ENCODE results near the gene DENND10. TPM values are rescaled to one million over a fixed set of nuclear protein-coding genes. Genes with fewer than 3 reads are reported as not detected.
A peak's percentile ranks its signal among the peaks of the same experiment; 100 is the strongest.
"Not testable (repeated sequence)": the region's sequence is repeated elsewhere in the genome, so short reads cannot be mapped to it uniquely, and the experiment has no call there.

The DENND10 gene
- total and polyA plus RNA-seq, 8 donors = 7.2 to 16.3 (median 9.7) TPM

- H3K9me3 ChIP-seq = no peaks in the 10 kb centered on the region
- peak in 2 of 4 donors; percentile 3 to 8 for ATAC-seq
These were observed 722 bp downstream of the DENND10 start for GRCh38 chr10:119104654-119105015.

GRCh38 chr10:119105155-119105554 is 1.2 kb downstream of the DENND10 start:
- ATAC-seq (no peak), DNase-seq (no peak), FAIRE-seq (no peak)
- peak overlapping the region in 2 of 4 donors; percentile 85 to 86 for H3K4me3 ChIP-seq
- H3K27me3 ChIP-seq = no peaks in the 10 kb centered on the region
- H3K4me1 ChIP-seq = peaks cover 0 to 11% (median 0%) of the 10 kb centered on the region in 3 donors
- WGBS, 2 donors = 90 to 93% methylated on average over 12 of the region's 12 CpGs
- TF ChIP-seq CTCF (IDR thresholded peaks at IDR 0.05) = no peak
- no peaks in the 10 kb centered on the region for H3K9me3 ChIP-seq
- H3K27ac ChIP-seq = no peak overlapping the region
- H3K36me3 ChIP-seq = peaks cover 0 to under 1% (median 0%) of the 10 kb centered on the region in 3 donors
- intact Hi-C loops (cut with DNase I) = no loop called here

More at GRCh38 chr10:119104654-119105015, 722 bp downstream of the DENND10 start:
- TF ChIP-seq CTCF (IDR thresholded peaks at IDR 0.05) = no peak
- H3K27ac ChIP-seq = no peak overlapping the region
- peaks cover 0 to 11% (median 0%) of the 10 kb centered on the region in 3 donors for H3K4me1 ChIP-seq
- DNase-seq (peak in 5 of 6 donors; percentile 21 to 67 (median 26)), FAIRE-seq (no peak)
- H3K27me3 ChIP-seq = no peaks in the 10 kb centered on the region
- intact Hi-C loops (cut with DNase I) = no loop called here
- H3K36me3 ChIP-seq = no peaks in the 10 kb centered on the region
- peak overlapping the region; percentile 15 to 86 (median 82) for H3K4me3 ChIP-seq
- 0% methylated on average over 17 to 22 of the region's 22 CpGs for WGBS, 2 donors

GRCh38 chr10:119105899-119106298 is 2.0 kb downstream of the DENND10 start:
- H3K36me3 ChIP-seq; intact Hi-C loops (cut with DNase I); ATAC-seq; DNase-seq; H3K9me3 ChIP-seq; H3K27ac ChIP-seq; H3K4me1 ChIP-seq; FAIRE-seq; H3K4me3 ChIP-seq; H3K27me3 ChIP-seq: not testable (repeated sequence)
- 96 to 98% methylated on average over 7 of the region's 7 CpGs for WGBS, 2 donors

GRCh38 chr10:119107106-119107505 is 3.2 kb downstream of the DENND10 start:
- H3K4me1 ChIP-seq; DNase-seq; FAIRE-seq; H3K27ac ChIP-seq; H3K27me3 ChIP-seq; H3K4me3 ChIP-seq; ATAC-seq; intact Hi-C loops (cut with DNase I); H3K9me3 ChIP-seq: not testable (repeated sequence)
- peaks cover 0 to 11% (median 9%) of the 10 kb centered on the region in 3 donors for H3K36me3 ChIP-seq
- 89 to 94% methylated on average over 6 of the region's 6 CpGs for WGBS, 2 donors

GRCh38 chr10:119107771-119108170 is 3.9 kb downstream of the DENND10 start:
- H3K27me3 ChIP-seq; H3K4me3 ChIP-seq; H3K27ac ChIP-seq; intact Hi-C loops (cut with DNase I); FAIRE-seq; H3K9me3 ChIP-seq; ATAC-seq; H3K4me1 ChIP-seq; DNase-seq: not testable (repeated sequence)
- peaks cover 0 to 12% (median 9%) of the 10 kb centered on the region in 3 donors for H3K36me3 ChIP-seq
- WGBS, 2 donors = 95 to 96% methylated on average over 2 of the region's 2 CpGs

- no peaks in the 10 kb centered on the region for H3K27me3 ChIP-seq
- no peaks in the 10 kb centered on the region for H3K4me1 ChIP-seq
- no peaks in the 10 kb centered on the region for H3K9me3 ChIP-seq
- ATAC-seq = no peak
- 85 to 86% methylated on average over 4 of the region's 4 CpGs for WGBS, 2 donors
- DNase-seq = no peak
- H3K36me3 ChIP-seq = peaks cover 0 to 15% (median 12%) of the 10 kb centered on the region in 3 donors
- H3K27ac ChIP-seq = no peak overlapping the region
- TF ChIP-seq CTCF (IDR thresholded peaks at IDR 0.05) = no peak
- intact Hi-C loops (cut with DNase I) = no loop called here
- H3K4me3 ChIP-seq = no peak overlapping the region
- no peak for FAIRE-seq
These were observed 8.1 kb downstream of the DENND10 start for GRCh38 chr10:119112056-119112455.

Measured in pancreas (tissue), 10 donors.